Measurements from ENCODE around the gene LAYN.

The LAYN gene

GRCh38 chr11:111530091-111530490 is 10.4 kb upstream of the LAYN start:
- in situ Hi-C loops (cut with HindIII; ENCODE audit: low sequenced_read_pairs): no loop called here

- in situ Hi-C loops (cut with HindIII; ENCODE audit: low sequenced_read_pairs): no loop called here
Measured at GRCh38 chr11:111531136-111531535, 9.4 kb upstream of the LAYN start.

- in situ Hi-C loops (cut with HindIII; ENCODE audit: low sequenced_read_pairs): no loop called here
Measured at GRCh38 chr11:111531687-111532364, 8.7 kb upstream of the LAYN start.

- in situ Hi-C loops (cut with HindIII; ENCODE audit: low sequenced_read_pairs): no loop called here
Measured at GRCh38 chr11:111532365-111532709, 8.2 kb upstream of the LAYN start.

- in situ Hi-C loops (cut with HindIII; ENCODE audit: low sequenced_read_pairs): no loop called here
Measured at GRCh38 chr11:111535281-111535680, 5.2 kb upstream of the LAYN start.

GRCh38 chr11:111537336-111537860 is 3.1 kb upstream of the LAYN start:
- in situ Hi-C loops (cut with HindIII; ENCODE audit: low sequenced_read_pairs): no loop called here

- in situ Hi-C loops (cut with HindIII; ENCODE audit: low sequenced_read_pairs): no loop called here
Measured at GRCh38 chr11:111538407-111539114, 2.0 kb upstream of the LAYN start.

GRCh38 chr11:111539426-111540113 is 950 bp upstream of the LAYN start:
- in situ Hi-C loops (cut with HindIII; ENCODE audit: low sequenced_read_pairs): no loop called here

- in situ Hi-C loops (cut with HindIII; ENCODE audit: low sequenced_read_pairs): no loop called here
Measured at GRCh38 chr11:111540937-111541253, 375 bp downstream of the LAYN start.

- in situ Hi-C loops (cut with HindIII; ENCODE audit: low sequenced_read_pairs): no loop called here
Measured at GRCh38 chr11:111541254-111542061, 938 bp downstream of the LAYN start.

- in situ Hi-C loops (cut with HindIII; ENCODE audit: low sequenced_read_pairs): no loop called here
Measured at GRCh38 chr11:111542606-111543275, 2.2 kb downstream of the LAYN start.

- in situ Hi-C loops (cut with HindIII; ENCODE audit: low sequenced_read_pairs): no loop called here
Measured at GRCh38 chr11:111548525-111548924, 8.0 kb downstream of the LAYN start.

- in situ Hi-C loops (cut with HindIII; ENCODE audit: low sequenced_read_pairs): no loop called here
Measured at GRCh38 chr11:111549196-111549868, 8.8 kb downstream of the LAYN start.

- in situ Hi-C loops (cut with HindIII; ENCODE audit: low sequenced_read_pairs): no loop called here
Measured at GRCh38 chr11:111549869-111550203, 9.3 kb downstream of the LAYN start.

- in situ Hi-C loops (cut with HindIII; ENCODE audit: low sequenced_read_pairs): no loop called here
Measured at GRCh38 chr11:111550258-111550657, 9.7 kb downstream of the LAYN start.

GRCh38 chr11:111554532-111554931 is 14.0 kb downstream of the LAYN start:
- in situ Hi-C loops (cut with HindIII; ENCODE audit: low sequenced_read_pairs): no loop called here

- in situ Hi-C loops (cut with HindIII; ENCODE audit: low sequenced_read_pairs): no loop called here
Measured at GRCh38 chr11:111555255-111555654, 14.7 kb downstream of the LAYN start.

- in situ Hi-C loops (cut with HindIII; ENCODE audit: low sequenced_read_pairs): no loop called here
Measured at GRCh38 chr11:111557425-111558111, 17.0 kb downstream of the LAYN start.

GRCh38 chr11:111559800-111560464 is 19.4 kb downstream of the LAYN start:
- in situ Hi-C loops (cut with HindIII; ENCODE audit: low sequenced_read_pairs): loop anchor here (10.0 kb wide), 1 partner anchor 95 kb away; no protein-coding TSS in a partner anchor
